GM23338 (cell line): ENCODE measurements around the gene FAM162A. TPM values are rescaled to one million over a fixed set of nuclear protein-coding genes. Genes with fewer than 3 reads are reported as not detected.

Experiments
- ATAC-seq: fragments of 200-7000 bp; cut with Tn5 transposase; 3 replicates; pipeline ENCODE4 v1.9.1; 2020
- DNase-seq: peaks from one replicate; pipeline ENCODE4 v3.0.0-alpha.2; 2015; ENCODE audit warnings: low spot score
- H2AFZ ChIP-seq: fragments of 200-600 bp; sonication (generic); 2 replicates; pipeline ENCODE4 v1.8.0; 2016; ENCODE audit warnings: antibody characterized with exemption, mild to moderate bottlenecking, moderate library complexity
- H3F3A ChIP-seq: fragments of 200-600 bp; sonication (generic); replicated peaks from 2 replicates; pipeline ENCODE4 v1.8.0; 2017; ENCODE audit warnings: antibody characterized with exemption, mixed run types, low read depth
- H3K27ac ChIP-seq: fragments of 200-600 bp; sonication (generic); 2 replicates; pipeline ENCODE4 v1.6.1; 2016; ENCODE audit warnings: low read depth
- H3K27me3 ChIP-seq: fragments of 200-600 bp; sonication (generic); 2 replicates; pipeline ENCODE4 v1.8.0; 2016; ENCODE audit warnings: mild to moderate bottlenecking, mixed run types, moderate library complexity; ENCODE audit not compliant: insufficient read depth
- H3K36me3 ChIP-seq: fragments of 200-600 bp; sonication (generic); 2 replicates; pipeline ENCODE4 v1.8.0; 2016; ENCODE audit warnings: mild to moderate bottlenecking; ENCODE audit not compliant: insufficient read depth
- H3K4me1 ChIP-seq: fragments of 200-600 bp; sonication (generic); 2 replicates; pipeline ENCODE4 v1.8.0; 2016; ENCODE audit warnings: mild to moderate bottlenecking, moderate library complexity; ENCODE audit not compliant: insufficient read depth
- H3K4me2 ChIP-seq: fragments of 200-600 bp; sonication (generic); 2 replicates; pipeline ENCODE4 v1.7.1; 2017; ENCODE audit warnings: mixed run types
- H3K4me3 ChIP-seq: fragments of 200-600 bp; sonication (generic); 2 replicates; pipeline ENCODE4 v1.6.1; 2016; ENCODE audit warnings: mixed run types
- H3K79me2 ChIP-seq: fragments of 200-600 bp; sonication (generic); replicated peaks from 2 replicates; pipeline ENCODE4 v1.8.0; 2017; ENCODE audit warnings: mild to moderate bottlenecking; ENCODE audit not compliant: insufficient read depth
- H3K9me2 ChIP-seq: fragments of 200-600 bp; sonication (generic); 2 replicates; pipeline ENCODE4 v1.8.0; 2017; ENCODE audit not compliant: insufficient read depth
- H4K20me1 ChIP-seq: fragments of 200-600 bp; sonication (generic); replicated peaks from 2 replicates; pipeline ENCODE4 v1.8.0; 2017; ENCODE audit warnings: mild to moderate bottlenecking; ENCODE audit not compliant: insufficient read depth
- H3K27ac Mint-ChIP-seq: 2 replicates; pipeline ENCODE4 v1.8.0; 2020; ENCODE audit warnings: inconsistent platforms, mild to moderate bottlenecking, moderate library complexity, mixed read lengths
- H3K27me3 Mint-ChIP-seq: 3 replicates; pipeline ENCODE4 v1.8.0; 2022; ENCODE audit warnings: low read depth, mild to moderate bottlenecking, moderate library complexity, mixed read lengths, inconsistent platforms; ENCODE audit not compliant: insufficient read depth, poor library complexity
- H3K36me3 Mint-ChIP-seq: 3 replicates; pipeline ENCODE4 v1.8.0; 2021; ENCODE audit warnings: low read depth, mild to moderate bottlenecking, inconsistent platforms, moderate library complexity, mixed read lengths
- H3K4me1 Mint-ChIP-seq: 3 replicates; pipeline ENCODE4 v1.8.0; 2020; ENCODE audit warnings: mild to moderate bottlenecking, inconsistent platforms, mixed read lengths
- H3K4me3 Mint-ChIP-seq: 3 replicates; pipeline ENCODE4 v1.8.0; 2021; ENCODE audit warnings: moderate library complexity, mild to moderate bottlenecking, inconsistent platforms, mixed read lengths
- H3K9me3 Mint-ChIP-seq: 3 replicates; pipeline ENCODE4 v1.8.0; 2020; ENCODE audit warnings: moderate library complexity, mild to moderate bottlenecking, inconsistent platforms, mixed read lengths
- CTCF ChIP-seq, 2 experiments: fragments of 200-600 bp in 1 of 2; sonication (generic) in 1 of 2; conservative IDR thresholded peaks; 2 replicates each; pipeline versions ENCODE4 v1.5.1 to v1.6.1; 2016 to 2017; ENCODE audit warnings: antibody characterized with exemption in 2 of 2, low read depth in 2 of 2, mild to moderate bottlenecking in 2 of 2, moderate library complexity in 1 of 2
- EZH2phosphoT487 ChIP-seq: fragments of 200-600 bp; sonication (generic); IDR thresholded peaks from one replicate; pipeline ENCODE4 v1.8.1; 2018; ENCODE audit warnings: antibody characterized with exemption; ENCODE audit not compliant: unreplicated experiment
- NANOG ChIP-seq: IDR thresholded peaks from 2 replicates; pipeline ENCODE4 v1.6.1; 2016; ENCODE audit warnings: antibody characterized with exemption, borderline replicate concordance
- STAT1 ChIP-seq: IDR thresholded peaks from one replicate; pipeline ENCODE4 v1.6.1; 2016; ENCODE audit warnings: antibody characterized with exemption; ENCODE audit not compliant: unreplicated experiment
- polyA plus RNA-seq: library from polyadenylated mRNA; unstranded; fragments of >200 nt; fragmentation: Nextera tagmentation; extraction: Ambion mirVana; gene quantifications from 2 replicates; pipeline ENCODE4 v1.2.1, GENCODE V29; 2016
- total RNA-seq: library from RNA; depleted of rRNA; stranded (reverse); fragments of >200 nt; shearing (Covaris generic); gene quantifications from 2 replicates; pipeline ENCODE4 v1.2.3, GENCODE V29; 2014
- TF ChIP-seq, protein P1 (sequence below): IDR thresholded peaks from 2 replicates; pipeline ENCODE4 v1.6.1; 2016; ENCODE audit warnings: antibody characterized with exemption

FAM162A gene
- total and polyA plus RNA-seq, 2 experiments from 2014 or later, result 35.9 to 234 TPM

GRCh38 chr3:122342803-122343202 is 41.2 kb upstream of the FAM162A start:
- Histone ChIP-seq H3K36me3 (no peaks in the 10 kb centered on the region), H3F3A (no peaks in the 10 kb centered on the region), H3K79me2 (no peaks in the 10 kb centered on the region), H3K9me2 (no peaks in the 10 kb centered on the region), H4K20me1 (no peaks in the 10 kb centered on the region), H3K4me2 (no peak overlapping the region), H2AFZ (no peak overlapping the region), H3K4me3 (no peak overlapping the region), H3K27me3 (no peaks in the 10 kb centered on the region), H3K4me1 (no peaks in the 10 kb centered on the region), H3K27ac (no peak overlapping the region)
- 0 out of 4 replicates have a peak, but pooled peaks of 1 of the 2 experiments have one; percentile 1 for TF ChIP-seq CTCF (conservative IDR thresholded peaks at IDR 0.05; ENCODE audit: low read depth in 2 of 2)
- no peak for TF ChIP-seq STAT1
- ATAC-seq (no peak), DNase-seq (no peak)
- Mint-ChIP-seq H3K27ac (no peak overlapping the region), H3K9me3 (peaks cover 9% of the 10 kb centered on the region; the same call in 2 of the 3 replicates), H3K36me3 (no peaks in the 10 kb centered on the region), H3K27me3 (no peaks in the 10 kb centered on the region), H3K4me3 (no peak overlapping the region), H3K4me1 (no peaks in the 10 kb centered on the region)

DNA sequence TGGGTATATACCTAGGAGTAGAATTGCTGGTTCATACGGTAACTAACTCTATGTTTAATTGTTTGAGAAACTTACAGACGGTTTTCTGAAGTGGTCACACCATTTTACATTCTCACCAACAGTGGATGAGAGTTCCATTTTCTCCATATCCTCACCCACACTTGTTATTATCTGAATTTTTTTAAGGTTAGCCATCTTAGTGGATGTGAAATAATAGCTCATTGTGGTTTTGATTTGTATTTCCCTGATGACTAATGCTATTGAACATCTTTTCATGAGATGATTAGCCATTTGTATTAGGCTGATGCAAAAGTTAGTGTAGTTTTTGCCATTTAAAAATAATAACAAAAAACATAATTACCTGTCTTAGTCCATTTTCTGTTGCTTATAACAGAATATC is 40.3 kb upstream of the FAM162A start:
- no peak for ATAC-seq
- no peaks in the 10 kb centered on the region for H3K4me1 Mint-ChIP-seq

More for the DNA sequence above, 40.3 kb upstream of the FAM162A start:
- no peaks in the 10 kb centered on the region for H3K79me2 ChIP-seq
- H3K4me3 Mint-ChIP-seq, result no peak overlapping the region
- H3K27me3 ChIP-seq, result no peaks in the 10 kb centered on the region
- H3K4me2 ChIP-seq, result no peak overlapping the region
- H3K4me1 ChIP-seq, result no peaks in the 10 kb centered on the region
- no peak overlapping the region for H2AFZ ChIP-seq
- no peaks in the 10 kb centered on the region for H4K20me1 ChIP-seq
- H3F3A ChIP-seq, result no peaks in the 10 kb centered on the region
- H3K9me2 ChIP-seq, result no peaks in the 10 kb centered on the region
- H3K27me3 Mint-ChIP-seq, result no peaks in the 10 kb centered on the region
- no peaks in the 10 kb centered on the region for H3K36me3 Mint-ChIP-seq
- no peak for TF ChIP-seq CTCF (conservative IDR thresholded peaks at IDR 0.05; ENCODE audit: low read depth in 2 of 2)
- TF ChIP-seq EZH2phosphoT487, result no peak
- TF ChIP-seq, protein P1, sequence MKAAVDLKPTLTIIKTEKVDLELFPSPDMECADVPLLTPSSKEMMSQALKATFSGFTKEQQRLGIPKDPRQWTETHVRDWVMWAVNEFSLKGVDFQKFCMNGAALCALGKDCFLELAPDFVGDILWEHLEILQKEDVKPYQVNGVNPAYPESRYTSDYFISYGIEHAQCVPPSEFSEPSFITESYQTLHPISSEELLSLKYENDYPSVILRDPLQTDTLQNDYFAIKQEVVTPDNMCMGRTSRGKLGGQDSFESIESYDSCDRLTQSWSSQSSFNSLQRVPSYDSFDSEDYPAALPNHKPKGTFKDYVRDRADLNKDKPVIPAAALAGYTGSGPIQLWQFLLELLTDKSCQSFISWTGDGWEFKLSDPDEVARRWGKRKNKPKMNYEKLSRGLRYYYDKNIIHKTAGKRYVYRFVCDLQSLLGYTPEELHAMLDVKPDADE, result no peak
- TF ChIP-seq NANOG, result no peak
- H3K27ac ChIP-seq, result no peak overlapping the region
- no peak overlapping the region for H3K27ac Mint-ChIP-seq
- no peak for DNase-seq
- peaks cover 12% of the 10 kb centered on the region; the same call in 2 of the 3 replicates for H3K9me3 Mint-ChIP-seq
- H3K36me3 ChIP-seq, result no peaks in the 10 kb centered on the region
- no peak overlapping the region for H3K4me3 ChIP-seq
